ENCODE results near the gene PIP4K2A.

The PIP4K2A gene

DNA sequence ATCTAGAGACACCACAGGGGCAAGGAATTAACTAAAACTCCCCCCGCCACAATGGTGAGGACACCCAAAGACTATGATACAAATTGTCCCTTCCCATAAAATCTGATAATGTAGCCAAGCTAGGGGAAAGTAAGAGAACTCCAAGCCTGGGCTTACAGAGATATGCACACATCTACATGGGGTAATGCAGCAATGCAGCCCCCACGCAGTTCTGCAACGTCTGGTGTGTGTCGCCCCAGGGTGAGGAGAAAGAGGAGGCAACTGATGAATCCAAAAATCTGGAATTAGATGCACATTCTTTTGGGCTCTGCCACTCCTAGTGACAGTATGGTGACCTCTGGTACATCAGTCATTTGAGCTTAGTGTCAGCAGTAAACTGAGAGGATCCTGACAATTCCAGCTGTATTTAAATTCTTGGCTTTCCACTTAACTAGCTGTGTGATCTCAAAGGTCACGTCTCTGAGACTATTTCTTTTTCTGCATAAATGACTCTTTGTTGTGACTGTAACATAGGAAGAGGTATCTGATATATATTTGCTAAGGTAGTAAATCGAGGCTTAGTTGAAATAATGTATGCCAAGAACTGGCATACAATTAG lies 51.5 kb downstream of the PIP4K2A start:
- no peak for DNase-seq

- DNase-seq: no peak
These were observed 54.5 kb downstream of the PIP4K2A start for GRCh38 chr10:22659866-22660265.

- DNase-seq: no peak
These were observed 55.5 kb downstream of the PIP4K2A start for GRCh38 chr10:22658745-22659410.

GRCh38 chr10:22657566-22658225 lies 56.7 kb downstream of the PIP4K2A start:
- no peak for DNase-seq

- DNase-seq: no peak
These were observed 57.4 kb downstream of the PIP4K2A start for GRCh38 chr10:22657024-22657423.

- DNase-seq: no peak
These were observed 58.3 kb downstream of the PIP4K2A start for GRCh38 chr10:22656036-22656435.

DNA sequence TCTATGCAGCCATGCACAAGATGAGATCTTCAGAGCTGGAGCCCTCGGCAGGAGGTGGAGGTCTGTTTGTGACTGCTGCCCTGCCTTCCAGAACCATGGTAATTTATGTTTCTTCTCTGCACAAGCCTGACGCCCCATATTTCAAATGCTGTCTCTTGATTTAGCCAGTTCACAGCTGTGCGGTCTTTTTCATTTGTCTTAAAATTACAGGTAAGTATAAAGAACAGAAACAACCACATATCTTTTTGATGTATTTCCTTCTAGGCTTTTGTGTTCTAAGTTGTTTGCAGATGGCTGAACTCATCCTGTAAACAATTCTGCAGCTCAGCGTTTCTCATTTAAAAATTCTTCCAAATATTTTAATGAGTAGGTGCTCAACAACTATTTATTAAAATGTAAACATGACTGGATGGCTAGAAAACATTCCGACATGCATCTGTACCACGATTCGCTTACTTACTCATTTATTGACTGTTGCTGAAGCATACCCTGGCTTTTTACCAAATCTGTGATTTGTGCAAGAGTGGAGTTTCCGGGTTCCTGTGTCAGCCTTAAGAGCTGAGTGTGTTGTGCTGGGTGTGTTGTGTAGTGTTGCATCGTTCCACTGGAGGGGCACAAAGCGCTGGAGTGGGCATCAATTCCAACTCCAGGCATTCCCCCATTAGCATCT lies 58.9 kb downstream of the PIP4K2A start:
- DNase-seq: no peak

DNA sequence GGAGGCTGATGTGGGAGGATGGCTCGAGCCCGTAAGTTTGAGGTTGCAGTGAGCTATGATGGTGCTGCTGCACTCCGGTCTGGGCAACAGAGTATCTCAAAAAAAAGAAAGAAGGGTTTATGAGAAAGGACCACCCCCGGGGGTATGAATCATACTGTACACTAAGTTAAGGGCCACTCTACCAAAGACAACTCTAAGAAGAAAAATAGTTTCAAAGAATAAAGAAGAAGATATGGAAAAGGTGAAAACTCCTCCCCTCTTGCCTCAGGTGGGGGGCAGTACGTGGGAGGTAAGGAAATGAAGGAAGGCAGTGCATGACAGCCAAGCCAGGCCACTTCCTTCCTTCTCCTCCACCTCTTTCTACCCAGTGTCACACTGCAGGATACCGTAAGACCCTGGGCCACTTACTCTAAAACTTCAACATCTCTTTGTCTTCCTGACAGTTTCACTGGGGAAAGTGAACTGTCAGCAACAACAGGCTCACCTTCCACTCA lies 61.3 kb downstream of the PIP4K2A start:
- DNase-seq: no peak

GRCh38 chr10:22651276-22651980 lies 63.0 kb downstream of the PIP4K2A start:
- DNase-seq: no peak

DNA sequence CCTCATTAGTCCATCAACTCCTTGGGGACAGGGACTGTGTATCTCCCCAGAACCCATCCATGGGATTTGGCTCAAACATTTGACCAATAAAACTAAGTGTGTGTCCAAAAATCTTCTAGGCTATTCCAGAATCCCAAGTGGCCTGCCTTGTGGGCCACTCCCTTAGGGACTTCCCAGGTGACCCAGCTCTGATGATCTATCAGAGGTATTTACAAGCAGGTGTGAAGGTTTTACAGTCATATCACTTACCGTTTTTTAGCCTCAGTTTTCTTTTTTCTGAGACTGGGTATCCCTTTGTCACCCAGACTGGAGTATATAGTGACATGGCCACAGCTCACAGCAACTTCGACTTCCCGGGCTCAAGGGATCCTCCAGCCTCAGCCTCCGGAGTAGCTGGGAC lies 64.4 kb downstream of the PIP4K2A start:
- no peak for DNase-seq

DNA sequence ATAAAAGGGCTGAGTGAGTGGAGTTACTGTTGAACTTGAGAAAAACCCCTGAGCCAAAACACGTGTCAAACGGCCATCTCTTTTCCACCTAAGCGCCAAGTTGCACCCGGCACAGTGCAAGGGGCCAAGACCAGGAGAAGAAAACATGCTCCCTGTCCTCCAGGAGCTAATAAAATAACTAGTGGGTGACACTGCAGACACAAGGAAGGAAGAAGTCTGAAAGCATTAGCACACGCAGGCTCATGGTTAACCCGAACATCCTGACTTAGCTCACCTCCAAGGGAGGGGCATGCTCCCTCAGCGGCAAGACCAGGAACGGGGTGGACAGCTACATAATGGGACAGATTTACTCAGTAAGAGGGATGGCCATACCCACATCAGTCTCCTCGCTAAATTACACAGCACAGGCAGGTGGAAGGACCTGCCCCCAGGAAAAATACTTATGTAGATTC lies 65.0 kb downstream of the PIP4K2A start:
- DNase-seq: no peak

- DNase-seq: no peak
These were observed 65.8 kb downstream of the PIP4K2A start for GRCh38 chr10:22648547-22648961.

- no peak for DNase-seq
These were observed 67.1 kb downstream of the PIP4K2A start for GRCh38 chr10:22647244-22647643.

DNA sequence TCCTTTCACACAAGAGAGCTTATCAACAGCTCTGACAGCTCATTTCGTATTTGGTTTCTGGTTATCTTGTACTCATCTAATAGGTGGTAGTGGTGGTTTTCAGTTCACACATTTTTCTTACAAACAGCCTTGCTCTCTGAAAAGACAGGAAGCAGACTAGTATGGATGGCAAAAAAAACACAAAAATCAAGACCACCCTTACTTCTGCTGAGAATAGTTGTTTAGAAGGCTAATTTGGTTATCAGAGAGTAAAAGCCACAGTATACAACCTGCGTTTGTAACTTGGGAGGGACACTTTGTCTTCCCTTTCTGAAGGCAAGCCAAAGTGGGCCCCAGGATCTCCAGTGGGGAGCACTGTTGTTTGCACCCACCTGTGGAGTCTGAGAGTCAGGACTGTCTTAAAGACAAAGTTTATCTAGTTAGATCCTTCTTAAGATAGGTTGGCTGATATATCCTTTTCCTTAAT lies 68.0 kb downstream of the PIP4K2A start:
- DNase-seq: no peak

- DNase-seq: no peak
These were observed 70.2 kb downstream of the PIP4K2A start for GRCh38 chr10:22644222-22644621.

DNA sequence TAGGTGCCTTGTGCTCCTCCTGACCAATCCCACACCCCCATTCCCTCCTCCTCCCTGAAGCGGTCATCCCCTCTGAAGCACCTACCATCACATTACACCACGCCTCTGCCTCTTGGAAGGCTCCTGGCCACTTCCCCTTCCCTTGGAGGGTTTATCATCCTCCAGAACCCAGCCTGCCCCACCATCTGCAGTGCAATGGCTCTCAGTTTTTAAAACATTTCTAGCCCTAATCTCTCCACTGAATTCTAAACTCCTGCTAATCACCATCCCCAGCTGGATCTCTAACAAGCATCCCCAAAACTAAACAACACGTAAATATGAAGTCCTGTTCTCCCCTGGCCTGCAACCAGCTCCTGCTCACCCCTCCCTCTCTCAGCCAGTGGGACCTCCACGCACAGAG lies 70.6 kb downstream of the PIP4K2A start:
- no peak for DNase-seq

DNA sequence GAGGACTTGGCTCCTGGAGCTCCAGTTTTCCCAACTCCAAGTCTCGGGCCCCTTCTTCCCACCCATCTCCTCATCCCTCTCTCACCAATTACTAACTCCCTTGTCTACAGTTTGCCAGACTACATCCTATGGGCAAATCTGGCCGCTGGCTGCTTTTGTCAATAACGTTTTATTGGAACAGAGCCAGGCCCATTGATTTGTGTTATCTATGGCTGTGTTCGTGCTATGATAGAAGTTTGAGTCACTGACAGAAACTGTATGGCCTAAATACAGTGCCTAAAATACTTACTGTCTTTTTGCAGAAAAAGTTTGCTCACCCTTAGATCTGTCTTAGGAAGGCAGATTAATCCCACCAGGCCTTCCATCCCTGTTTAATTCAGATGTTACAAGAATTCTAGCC lies 71.3 kb downstream of the PIP4K2A start:
- DNase-seq: no peak

DNA sequence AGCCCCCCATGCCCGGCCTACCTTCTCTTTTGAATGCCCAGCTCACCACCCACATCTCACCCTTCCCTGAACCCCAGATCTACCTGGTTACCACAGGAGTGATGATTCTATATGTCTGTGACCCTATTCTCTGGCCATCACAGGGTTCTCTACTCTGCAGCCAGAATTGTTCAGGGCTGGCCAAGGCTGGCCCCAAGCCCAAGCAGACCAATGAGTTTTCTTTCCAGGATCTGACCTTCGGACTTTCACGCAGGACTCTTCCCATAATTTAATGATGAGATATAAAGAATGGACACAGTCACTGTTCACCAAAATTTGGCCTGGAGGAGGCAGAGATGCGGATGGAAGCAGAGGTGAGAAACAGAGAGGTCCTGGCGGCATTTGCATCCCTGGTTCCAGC lies 72.6 kb downstream of the PIP4K2A start:
- no peak for DNase-seq

- DNase-seq: no peak
These were observed 74.0 kb downstream of the PIP4K2A start for GRCh38 chr10:22640359-22640758.

- no peak for DNase-seq
These were observed 75.5 kb downstream of the PIP4K2A start for GRCh38 chr10:22638863-22639262.

- no peak for DNase-seq
These were observed 76.9 kb downstream of the PIP4K2A start for GRCh38 chr10:22637491-22637890.

- no peak for DNase-seq
These were observed 78.7 kb downstream of the PIP4K2A start for GRCh38 chr10:22635650-22636049.

Measured in NCI-H1048 (cell line).